GDM1 (cell line): ENCODE results near the gene IQCE.

Source experiments
- DNase-seq: peaks from one replicate; lab custom pipeline; 2025; lab: John Stamatoyannopoulos, UW

Gene IQCE

DNA sequence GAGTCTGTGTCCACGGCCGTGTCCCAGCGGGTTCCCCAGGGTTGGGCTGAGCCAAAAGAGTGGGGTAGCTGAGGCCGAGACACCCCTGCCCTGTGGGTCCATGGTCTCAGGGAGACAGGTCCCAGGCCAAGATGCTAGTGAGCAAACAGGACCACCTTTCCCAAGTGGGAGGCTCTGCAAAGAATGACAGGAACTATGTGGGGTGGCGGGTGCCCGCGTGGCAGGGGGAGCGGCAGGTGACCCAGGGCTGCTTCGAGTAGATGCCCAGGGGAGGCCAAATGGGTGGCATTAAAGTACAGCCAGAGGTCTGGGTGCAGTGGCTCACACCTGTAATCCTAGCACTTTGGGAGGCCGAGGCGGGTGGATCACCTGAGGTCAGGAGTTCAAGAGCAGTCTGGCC, 91.2 kb downstream of the IQCE start:
- DNase-seq, result no peak

DNA sequence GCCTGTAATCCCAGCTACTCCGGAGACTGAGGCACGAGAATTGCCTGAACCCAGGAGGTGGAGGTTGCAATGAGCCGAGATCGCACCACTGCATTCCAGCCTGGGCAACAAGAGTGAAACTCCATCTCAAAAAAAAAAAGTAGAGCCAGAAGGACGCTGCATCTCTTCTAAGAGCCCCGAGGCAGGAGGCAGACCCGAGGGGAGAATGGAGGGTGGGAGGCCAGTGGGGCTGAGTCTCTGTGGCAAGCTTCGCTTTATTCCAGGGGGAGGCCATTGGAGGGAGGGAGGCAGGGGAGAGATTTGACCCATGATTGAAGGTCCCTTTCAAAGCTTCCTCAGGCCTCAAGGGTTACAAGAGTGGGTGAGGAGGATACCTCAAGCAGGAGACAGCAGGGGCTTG, 91.7 kb downstream of the IQCE start:
- no peak for DNase-seq

DNA sequence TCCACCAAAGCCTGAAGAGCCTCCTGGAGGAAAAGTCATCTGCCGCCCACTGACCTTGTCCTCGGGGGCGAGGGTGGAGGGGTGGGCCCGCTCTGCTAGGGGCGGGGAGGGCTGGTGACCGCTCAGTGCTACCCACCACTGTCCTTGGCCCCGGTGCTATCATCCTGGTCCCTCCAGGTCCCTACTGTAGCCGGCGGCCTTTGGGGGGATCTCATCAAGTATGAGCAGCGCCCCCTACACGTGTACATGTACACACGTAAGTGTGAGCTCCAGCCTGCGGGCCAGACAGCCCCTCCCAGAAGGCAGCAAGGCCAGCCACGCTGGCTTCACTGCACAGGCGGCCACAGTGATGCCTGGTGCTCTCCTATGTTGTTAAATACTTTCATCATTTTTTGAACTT, 92.6 kb downstream of the IQCE start:
- DNase-seq, result no peak

DNA sequence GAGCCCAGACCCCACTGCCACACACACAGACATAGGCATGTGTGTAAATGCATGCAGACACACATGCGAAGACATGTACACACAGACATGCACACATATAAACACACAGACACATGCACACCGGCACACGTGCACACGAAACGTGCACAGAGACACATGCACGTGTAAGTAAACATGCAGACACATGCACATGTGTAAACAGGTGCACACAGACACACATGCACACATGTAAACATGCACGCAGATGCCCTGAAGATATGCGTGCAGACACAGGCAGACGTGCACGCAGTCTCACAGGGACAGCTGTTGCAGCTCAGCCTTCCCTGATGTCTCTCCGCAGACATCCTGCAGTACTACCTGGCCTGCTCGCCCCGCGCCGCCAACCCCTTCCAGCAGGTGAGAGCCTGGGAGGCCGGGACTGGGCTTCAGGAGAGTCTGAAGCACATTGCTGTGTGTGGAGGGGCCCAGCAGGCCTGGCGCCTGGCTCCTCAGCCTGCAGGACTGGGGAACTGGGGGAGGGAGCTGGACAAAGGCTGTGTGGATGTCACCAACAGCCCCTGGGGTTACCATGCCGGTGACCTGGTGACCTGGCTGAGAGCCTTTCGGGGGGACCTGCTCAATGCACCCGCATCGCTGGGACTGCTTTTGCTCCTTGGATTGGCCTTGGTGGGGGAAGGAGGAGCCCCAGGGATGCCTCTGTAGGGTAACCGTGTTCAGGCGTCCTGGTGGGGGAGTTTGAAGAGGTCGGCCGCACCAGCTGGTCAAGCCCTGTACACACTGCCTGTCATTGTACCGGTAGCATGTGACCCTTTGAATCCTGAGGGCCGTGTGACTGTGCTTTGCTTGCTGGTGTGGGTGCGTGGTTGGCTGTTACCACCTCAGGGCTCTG, 93.3 kb downstream of the IQCE start:
- DNase-seq, result no peak

DNA sequence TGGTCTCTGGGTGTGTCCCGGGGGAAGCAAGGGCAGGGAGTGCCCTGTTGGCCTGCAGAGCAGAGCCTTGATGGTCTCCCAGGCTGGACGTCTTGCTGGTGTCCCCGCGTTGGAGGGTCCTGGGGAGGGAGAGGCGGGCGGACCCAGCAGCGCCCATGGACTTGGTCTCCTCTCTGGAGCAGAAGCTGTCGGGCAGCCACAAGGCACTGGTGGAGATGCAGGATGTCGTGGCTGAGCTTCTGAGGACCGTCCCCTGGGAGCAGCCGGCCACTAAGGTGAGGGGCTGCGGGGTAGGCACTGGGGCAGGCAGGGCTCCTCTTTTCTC, 93.9 kb downstream of the IQCE start:
- DNase-seq, result no peak

DNA sequence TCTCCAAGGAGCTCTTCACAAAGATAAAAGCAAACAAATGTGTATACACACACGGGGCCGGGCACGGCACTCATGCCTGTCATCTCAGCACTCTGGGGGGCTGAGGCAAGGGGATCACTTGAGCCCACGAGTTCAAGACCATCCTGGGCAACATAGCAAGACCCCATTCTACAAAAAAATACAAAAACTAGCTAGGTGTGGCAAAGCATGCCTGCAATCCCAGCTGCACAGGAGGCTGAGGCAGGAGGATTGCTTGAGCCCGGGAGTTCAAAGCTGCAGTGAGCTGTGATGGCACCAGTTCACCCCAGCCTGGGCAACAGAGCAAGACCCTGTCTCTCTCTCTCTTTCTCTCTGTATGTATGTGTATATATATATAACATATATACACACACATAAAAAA, 95.3 kb downstream of the IQCE start:
- no peak for DNase-seq

DNA sequence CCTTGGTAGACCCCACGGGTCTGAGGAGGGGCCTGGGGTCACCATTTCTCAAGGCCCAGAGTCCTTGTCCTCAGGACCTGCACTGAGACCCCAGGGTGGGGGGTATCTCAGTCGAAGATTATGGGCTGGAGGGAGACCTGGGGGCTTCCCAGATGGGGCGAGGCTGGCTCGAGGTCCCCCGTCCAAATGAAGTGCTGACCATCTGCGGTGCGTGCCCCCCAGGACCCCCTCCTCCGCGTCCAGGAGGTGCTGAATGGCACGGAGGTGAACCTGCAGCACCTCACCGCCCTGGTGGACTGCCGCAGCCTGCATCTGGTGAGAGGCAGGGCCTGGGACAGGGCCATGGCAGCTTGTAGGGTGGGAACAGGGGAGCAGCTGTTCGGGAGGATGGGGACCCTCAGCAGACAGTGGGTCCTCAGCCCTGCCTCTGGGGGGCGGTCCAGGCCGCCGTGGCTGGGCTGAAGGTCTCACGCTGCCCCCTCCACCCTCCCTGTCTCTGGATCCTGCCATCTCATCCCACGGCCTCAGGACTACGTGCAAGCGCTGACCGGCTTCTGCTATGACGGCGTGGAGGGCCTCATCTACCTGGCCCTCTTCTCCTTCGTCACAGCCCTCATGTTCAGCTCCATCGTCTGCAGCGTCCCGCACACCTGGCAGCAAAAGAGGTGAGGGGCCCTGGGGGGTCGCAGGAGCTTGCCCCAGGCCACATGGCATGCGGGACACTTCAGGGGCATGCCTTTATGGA, 97.3 kb downstream of the IQCE start:
- DNase-seq, result no peak

DNA sequence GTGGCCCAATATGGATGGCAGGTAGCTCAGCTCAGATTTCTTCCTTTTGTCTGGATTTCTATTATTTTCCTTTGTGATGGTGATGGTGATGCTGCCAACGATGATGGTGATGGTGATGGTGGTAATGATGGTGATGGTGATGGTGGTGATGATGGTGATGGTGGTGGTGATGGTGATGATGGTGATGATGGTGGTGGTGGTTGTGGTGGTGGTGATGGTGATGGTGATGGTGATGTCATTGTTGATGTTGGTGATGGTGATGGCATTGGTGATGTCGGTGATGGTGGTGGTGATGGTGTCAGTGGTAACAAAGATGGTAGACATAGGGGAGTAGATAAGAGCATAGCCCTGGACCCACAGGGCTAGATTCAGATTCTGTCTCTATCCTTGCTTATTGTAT, 98.4 kb downstream of the IQCE start:
- no peak for DNase-seq

DNA sequence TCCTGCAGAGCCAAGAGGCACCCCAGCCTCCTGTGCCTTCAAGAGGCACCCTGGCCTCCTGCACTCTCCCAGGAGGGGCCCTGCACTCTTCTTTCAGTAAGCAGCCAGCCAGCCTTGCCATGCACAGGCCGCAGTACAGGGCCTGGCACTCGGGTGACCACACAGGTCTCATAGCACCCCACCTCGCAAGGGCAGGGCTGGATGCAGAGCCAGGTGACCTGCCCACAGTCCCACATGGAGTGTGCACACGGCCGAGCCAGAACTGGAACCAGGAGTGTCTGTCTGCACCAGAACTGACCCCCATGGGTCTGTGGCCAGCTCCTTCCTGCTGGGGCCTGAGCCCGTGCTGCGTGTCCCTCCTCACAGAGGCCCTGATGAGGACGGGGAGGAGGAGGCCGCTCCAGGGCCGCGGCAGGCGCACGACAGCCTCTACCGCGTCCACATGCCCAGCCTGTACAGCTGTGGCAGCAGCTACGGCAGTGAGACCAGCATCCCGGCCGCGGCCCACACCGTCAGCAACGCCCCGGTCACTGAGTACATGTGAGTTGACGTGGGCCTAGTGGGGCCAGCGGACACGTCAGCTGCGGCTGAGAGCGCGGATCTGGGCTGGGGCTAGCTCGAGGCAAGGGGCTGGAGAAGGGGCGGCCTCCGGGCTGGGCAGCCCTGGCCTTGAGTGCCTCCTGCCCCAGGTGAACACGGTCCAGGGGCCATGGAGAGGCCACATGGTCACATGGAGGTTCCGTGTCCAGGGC, 99.3 kb downstream of the IQCE start:
- no peak for DNase-seq

DNA sequence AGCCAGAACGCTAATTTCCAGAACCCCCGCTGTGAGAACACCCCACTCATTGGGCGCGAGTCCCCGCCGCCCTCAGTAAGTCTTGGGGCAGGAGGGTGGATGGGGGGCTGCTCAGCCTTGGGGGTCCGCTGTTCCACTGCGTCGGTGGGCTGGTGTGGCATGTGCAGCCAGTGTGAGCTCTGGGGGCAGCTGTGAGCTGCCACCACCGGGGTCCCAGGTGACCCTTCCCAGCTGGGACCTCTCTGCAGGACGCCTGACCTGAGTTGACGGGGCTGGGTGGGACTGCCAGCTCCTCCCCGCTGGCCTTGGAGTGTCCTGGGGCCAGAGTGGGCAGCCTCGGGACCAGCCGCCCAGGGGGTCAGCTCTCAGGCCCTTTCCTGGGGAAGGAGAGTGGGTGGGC, 100.2 kb downstream of the IQCE start:
- no peak for DNase-seq

DNA sequence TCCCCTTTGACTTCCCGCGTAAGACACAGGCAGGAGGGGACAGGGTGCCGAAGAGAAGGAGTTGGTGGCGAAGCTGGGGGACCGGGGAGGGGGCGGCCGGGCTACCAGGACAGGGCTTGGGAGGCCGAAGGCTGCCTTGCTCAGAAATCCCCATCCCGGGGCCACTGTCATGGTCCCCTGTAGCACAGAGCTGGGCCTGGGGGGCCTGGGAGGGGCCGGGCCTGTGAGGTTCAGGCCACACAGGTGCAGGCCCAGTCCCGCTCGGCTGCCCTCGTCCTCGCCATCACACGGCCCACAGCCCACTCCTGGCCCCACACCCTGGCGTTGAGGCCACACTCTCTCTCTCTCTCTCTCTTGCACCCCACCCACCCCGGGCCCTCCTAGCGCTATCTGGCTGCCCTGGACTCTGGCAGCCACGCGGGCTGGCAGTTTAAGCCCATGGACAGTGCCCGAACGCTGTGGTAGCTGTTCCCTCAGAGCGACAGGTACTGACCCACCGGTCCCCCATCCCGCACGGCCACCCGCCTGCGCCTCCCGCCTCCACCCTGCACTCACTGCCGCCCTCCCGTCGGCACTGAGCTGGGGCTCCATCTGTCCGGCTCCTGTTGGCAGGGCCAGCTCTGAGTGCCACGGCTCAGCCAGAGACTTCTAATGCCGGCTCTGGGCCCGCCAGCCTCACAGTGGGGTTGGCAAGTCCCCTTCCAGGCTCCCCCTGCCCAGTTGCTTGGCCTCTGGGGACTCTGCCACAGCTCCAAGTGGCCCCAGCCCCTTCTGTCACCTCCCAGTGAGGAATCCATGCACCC, 101.0 kb downstream of the IQCE start:
- DNase-seq, result no peak

DNA sequence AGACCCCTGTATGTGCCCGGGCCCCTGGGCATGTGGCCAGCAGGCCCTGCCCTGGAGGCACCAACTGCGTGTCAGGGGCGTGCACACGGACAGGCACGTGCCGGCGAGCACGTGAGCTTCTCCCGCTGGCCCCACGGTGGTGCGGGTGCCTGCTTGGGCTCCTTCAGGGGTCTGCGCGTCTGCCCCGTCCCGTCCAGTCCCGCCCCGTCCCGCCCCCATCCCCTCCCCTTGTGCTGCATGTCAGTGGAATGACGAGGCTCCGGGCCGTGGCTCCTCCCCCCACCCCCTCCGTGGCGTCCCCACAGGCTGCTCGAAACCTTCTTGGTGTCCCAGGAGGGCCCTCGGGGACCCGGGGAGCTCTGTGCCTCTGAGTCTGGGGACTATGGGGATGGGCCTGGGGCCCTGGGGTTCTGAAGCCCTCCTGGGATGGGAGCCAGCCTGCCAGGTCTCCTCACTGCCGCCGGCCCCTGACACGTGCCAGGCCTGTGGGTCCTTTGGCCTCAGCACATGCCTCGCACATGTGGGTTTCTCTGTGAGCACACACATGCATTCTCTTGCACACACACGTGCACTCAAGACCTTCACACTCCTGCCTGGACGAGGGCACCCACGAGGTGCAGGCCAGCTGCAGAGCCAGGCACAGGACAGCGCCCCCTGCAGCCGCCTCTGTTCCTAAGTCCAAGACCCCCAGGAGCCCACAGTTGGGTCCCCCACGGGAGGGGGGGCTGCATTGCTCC, 101.7 kb downstream of the IQCE start:
- no peak for DNase-seq

DNA sequence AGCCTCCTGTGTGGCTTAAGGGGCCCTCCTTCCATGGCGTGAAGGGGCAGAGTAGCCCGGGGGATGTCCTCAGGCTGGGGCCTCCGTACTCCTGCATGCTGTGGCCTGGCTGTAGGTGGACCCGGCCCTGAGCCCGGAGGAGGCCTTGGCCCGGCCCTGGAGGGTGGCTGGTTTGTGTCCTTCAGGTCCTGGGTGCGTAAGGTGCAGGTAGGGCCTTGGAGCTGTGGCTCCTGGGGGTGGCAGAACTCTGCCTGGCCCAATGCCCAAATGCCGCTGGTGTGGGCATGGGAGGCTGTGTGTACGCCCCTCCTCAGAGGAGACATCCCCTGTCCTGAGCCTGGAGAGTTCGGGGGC, 102.3 kb downstream of the IQCE start:
- no peak for DNase-seq

DNA sequence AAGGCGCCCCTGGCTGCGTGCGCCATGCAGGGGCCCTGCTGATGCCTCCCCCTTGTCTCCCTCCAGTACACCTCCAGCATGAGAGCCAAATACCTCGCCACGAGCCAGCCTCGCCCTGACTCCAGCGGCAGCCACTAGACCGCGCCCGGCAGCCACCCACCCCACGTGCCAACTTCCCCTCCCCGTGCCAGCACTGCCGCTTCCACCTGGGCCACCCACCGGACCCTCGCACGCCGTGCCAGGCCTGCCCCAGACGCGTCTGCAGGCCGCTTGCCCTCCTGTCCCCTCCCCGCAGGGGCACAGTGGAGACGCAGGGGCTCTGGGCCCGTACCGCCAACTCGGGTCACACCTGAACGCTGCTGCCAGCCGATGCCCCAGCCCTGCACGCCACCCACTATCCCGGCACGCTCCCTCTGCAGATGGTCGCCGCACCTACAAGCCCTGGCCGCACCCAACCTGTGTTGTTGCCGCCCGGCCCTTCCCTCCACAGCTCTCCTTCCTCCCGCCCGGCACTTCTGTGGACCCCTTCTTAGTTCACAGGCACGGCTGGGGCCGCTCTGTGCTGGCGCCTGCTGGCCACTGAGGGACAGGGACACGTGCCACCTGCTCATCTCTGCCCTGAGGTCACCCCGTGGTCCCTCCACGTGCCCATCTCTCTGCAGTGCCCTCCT, 103.0 kb downstream of the IQCE start:
- no peak for DNase-seq

DNA sequence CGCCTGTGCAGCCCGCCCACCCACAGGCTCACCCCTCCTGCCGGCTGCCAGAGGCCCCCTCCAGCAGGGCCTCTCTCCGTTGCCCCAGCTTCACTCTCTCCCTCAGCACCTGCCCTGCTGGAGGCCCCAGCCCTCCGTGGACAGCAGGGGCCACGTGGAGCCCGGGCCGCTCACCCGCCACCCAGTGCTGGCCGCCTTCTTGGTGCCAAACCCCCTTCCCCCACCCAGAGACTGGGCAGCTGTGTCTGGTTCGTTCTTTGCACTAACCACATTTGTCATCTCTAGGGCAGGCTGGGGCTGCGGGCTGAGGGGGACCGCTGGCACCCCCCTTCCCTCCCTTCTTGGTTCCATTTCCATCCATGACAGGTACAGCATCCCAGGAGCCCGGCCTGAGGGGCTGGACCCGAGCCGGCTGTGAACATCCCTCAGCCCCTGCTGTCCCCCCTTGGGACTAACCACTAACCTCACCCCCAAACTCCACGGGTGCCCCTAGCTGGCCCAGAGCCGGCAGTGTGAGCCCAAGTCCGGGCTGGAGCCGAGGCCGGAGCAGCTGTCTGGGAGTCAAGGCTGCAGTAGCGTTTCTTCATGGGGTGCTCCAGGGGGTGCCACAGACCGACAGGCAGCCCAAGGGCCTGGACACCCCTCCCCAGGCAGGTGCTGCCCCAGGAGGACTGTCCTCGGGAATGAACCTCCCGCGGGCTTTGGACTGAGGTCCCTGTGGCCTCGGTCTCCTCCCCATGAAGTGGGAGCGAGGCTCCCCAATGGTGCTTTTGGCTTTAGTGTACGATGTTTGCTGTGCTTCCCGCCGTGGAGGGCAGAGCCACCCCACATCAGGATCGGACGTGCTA, 103.7 kb downstream of the IQCE start:
- DNase-seq, result no peak

DNA sequence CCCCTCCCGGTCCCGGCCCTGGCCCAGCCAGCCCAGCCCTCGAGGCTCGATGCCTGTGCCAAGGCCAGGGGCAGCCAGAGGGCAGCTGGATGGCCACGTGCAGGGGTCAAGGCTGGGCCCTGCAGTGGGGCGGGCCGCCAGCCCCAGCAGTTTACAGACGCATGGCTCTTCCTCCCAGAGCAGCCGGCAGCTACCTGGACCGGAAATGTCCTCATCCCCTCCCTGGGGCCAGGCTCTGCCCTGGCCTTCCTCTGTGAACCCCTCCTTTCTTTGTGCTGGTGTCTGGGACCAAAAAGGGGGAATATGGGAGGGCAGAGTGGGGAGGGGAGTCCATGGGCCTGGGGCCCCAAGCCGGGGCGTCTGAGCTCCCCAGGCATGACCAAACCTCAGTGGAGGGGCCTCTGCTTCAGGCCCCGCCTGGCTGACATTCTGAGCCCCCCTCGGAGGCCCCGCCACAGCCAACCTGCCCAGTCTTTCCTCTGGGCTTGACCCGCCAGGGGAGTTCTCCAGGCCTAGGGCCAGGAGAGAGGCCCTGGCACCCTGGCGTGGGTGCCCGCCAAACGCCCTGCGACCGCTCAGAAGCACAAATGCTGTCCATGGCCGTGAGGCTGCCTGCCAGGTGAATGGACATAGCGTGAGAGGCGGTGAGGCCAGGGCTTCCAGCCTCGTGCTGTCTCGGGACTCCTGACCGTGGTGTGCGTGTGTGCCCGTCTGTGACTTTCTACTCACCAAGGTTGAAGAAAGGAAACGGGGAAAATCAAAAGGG, 104.5 kb downstream of the IQCE start:
- DNase-seq, result no peak

DNA sequence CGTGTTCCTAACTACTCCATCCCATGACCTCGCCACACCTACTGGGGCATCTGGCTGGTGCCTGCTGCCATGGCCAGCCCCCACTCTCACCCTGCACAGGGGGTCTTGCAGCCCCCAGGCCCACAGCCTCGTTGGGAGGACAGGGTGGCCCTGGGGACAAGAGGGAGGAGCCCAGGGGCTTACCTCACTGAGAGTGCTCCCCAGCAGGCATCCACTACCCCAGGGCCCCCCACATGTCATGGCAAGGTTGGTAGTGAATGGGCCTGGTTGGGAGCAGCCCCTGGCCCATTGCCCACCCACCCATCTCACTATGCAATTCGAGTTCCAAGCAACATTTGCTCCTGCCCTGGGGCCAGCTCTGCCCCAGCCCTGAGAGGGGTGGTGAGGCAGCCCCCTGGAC, 105.2 kb downstream of the IQCE start:
- DNase-seq, result no peak
